Activated CD4-positive, alpha-beta T cell treated with anti-CD3 and anti-CD28 coated beads, Interleukin-2, amount 10 ng/mL, durations not matched to agents 7 days and 5 days (primary cell): ENCODE results near the gene DCLRE1C. TPM values are rescaled to one million over a fixed set of nuclear protein-coding genes. Genes with fewer than 3 reads are reported as not detected.
A peak's percentile ranks its signal among the peaks of the same experiment; 100 is the strongest.

ENCODE experiments used
- CTCF ChIA-PET: fragments of 350-600 bp; sonication (Branson Sonifier 250); formaldehyde crosslinking; loops from one replicate; lab custom pipeline; 2021; ENCODE audit warnings: antibody characterized with exemption; lab: Charles Lee
- POLR2A ChIA-PET: fragments of 350-600 bp; sonication (Branson Sonifier 250); formaldehyde crosslinking; loops from one replicate; lab custom pipeline; 2021; ENCODE audit warnings: antibody characterized with exemption; lab: Charles Lee
- DNase-seq: peaks from one replicate; pipeline ENCODE4 v3.0.0-alpha.2; 2020
- H3K27ac Mint-ChIP-seq: one replicate; pipeline ENCODE4 v1.8.0; 2021; ENCODE audit warnings: mild to moderate bottlenecking, moderate library complexity, mixed read lengths
- H3K27me3 Mint-ChIP-seq: one replicate; pipeline ENCODE4 v1.8.0; 2021; ENCODE audit warnings: mixed read lengths
- H3K36me3 Mint-ChIP-seq: one replicate; pipeline ENCODE4 v1.8.0; 2021; ENCODE audit warnings: low read depth, mixed read lengths
- H3K4me1 Mint-ChIP-seq: one replicate; pipeline ENCODE4 v1.8.0; 2021; ENCODE audit warnings: mixed read lengths
- H3K4me3 Mint-ChIP-seq: one replicate; pipeline ENCODE4 v1.8.0; 2021; ENCODE audit warnings: mild to moderate bottlenecking, moderate library complexity, mixed read lengths
- H3K9me3 Mint-ChIP-seq: one replicate; pipeline ENCODE4 v1.8.0; 2021; ENCODE audit warnings: mixed read lengths
- total RNA-seq, 2 experiments: library from RNA; stranded (reverse); gene quantifications; one replicate each; pipeline ENCODE4 v1.2.3, GENCODE V29; 2021

The DCLRE1C gene
- total RNA-seq, 2 experiments from 2014 or later: 60.4 to 66.2 TPM

DNA sequence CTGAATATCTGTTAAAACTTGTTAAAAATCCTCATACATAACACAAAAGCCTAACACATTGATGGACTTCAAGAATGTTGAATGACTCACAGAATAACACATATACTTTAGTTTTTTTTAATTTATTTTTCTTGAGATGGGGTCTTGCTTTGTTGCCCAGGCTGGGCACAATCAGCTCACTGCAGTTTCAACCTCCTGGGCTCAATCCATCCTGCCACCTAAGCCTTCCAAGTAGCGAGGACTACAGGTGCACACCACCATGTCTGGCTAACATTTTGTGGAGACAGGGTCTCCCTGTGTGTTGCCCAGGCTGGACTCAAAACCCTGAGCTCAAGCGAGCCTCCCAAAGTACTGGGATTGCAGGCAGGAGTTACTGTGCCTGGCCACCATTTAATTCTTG is 47.1 kb downstream of the DCLRE1C start:
- ChIA-PET CTCF (interaction anchor here (1.1 to 2.9 kb wide), 2 partner anchors 10 to 18 kb away, joined by 3 to 5 read pairs; no protein-coding TSS in a partner anchor), POLR2A (no interaction called here)
- Mint-ChIP-seq H3K27me3 (no peaks in the 10 kb centered on the region), H3K4me1 (peaks cover 38% of the 10 kb centered on the region), H3K9me3 (peaks cover 4% of the 10 kb centered on the region), H3K4me3 (no peak overlapping the region), H3K36me3 (peaks cover 70% of the 10 kb centered on the region), H3K27ac (no peak overlapping the region)
- no peak for DNase-seq

DNA sequence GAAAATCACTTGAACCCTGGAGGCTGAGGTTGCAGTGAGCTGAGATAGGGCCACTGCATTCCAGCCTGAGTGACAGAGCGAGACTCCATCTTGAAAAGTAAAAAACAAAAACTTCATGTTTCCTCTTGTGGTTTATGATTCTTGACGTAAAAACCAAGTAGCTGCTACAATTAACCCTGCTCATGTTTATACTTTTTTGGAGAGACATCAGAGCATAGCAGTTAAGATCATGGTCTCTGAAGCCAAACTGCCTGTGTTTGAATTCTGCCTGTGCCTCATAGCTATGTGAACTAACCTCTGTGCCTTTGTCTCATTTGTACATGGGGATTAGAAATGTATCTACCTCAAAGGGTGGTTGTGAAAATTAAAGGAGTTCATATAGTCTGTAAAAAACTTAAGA is 48.0 kb downstream of the DCLRE1C start:
- CTCF ChIA-PET: interaction anchor here (0.5 to 2.9 kb wide), 5 partner anchors 10 to 342 kb away, joined by 3 to 5 read pairs (median 4); no protein-coding TSS in a partner anchor
- POLR2A ChIA-PET: no interaction called here
- H3K9me3 Mint-ChIP-seq: peaks cover 2% of the 10 kb centered on the region
- no peak overlapping the region for H3K4me3 Mint-ChIP-seq
- H3K27me3 Mint-ChIP-seq: no peaks in the 10 kb centered on the region
- peaks cover 64% of the 10 kb centered on the region for H3K36me3 Mint-ChIP-seq
- DNase-seq: no peak
- peaks cover 35% of the 10 kb centered on the region for H3K4me1 Mint-ChIP-seq
- H3K27ac Mint-ChIP-seq: peak overlapping the region; percentile 73

DNA sequence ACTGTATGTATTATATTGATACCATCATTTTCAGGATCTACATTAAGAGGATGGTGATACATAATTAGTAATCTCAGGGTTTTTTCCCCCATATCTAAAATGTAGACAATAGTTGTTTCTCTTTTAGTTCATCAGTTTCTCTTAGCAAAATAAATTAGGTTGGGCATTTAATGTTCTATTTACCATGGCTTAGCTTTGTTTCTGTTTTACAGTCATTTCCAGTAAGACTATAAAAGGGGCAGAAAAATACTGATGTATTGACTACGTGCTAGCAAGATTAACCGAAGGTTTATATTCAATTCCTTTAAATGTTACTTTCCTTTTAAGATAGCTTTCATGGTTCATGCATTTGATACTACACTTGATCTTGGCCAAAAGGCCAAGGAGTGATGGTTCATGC is 49.0 kb downstream of the DCLRE1C start:
- Mint-ChIP-seq H3K27me3 (no peaks in the 10 kb centered on the region), H3K4me3 (no peak overlapping the region), H3K27ac (no peak overlapping the region), H3K4me1 (peaks cover 28% of the 10 kb centered on the region), H3K36me3 (peaks cover 54% of the 10 kb centered on the region), H3K9me3 (peaks cover 2% of the 10 kb centered on the region)
- no peak for DNase-seq
- ChIA-PET CTCF (interaction anchor here (0.8 to 2.9 kb wide), 4 partner anchors 9 to 322 kb away, joined by 3 to 5 read pairs (median 4); no protein-coding TSS in a partner anchor), POLR2A (no interaction called here)

DNA sequence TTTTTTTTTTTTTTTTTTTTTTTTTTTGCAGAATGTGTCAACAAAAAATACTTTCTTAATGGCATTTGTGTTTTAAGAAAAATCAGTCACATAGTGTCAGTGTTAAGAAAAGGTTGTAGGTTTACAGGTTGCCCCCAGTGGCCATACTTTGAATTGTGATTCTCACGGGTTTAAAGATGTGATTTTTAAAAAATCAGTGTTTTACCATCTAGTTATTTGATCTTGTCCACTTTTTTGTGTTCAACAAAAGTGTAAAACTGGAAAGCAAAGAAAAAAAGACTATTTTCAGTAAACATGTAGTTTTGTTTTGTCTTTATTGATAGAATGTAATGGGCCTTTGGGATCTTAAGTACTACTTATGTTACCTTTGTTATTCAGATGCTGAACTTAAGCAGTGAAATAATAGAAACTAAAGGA is 49.6 kb downstream of the DCLRE1C start:
- no peak overlapping the region for H3K27ac Mint-ChIP-seq
- DNase-seq: peak; percentile 49
- peaks cover 28% of the 10 kb centered on the region for H3K4me1 Mint-ChIP-seq
- no peaks in the 10 kb centered on the region for H3K27me3 Mint-ChIP-seq
- CTCF ChIA-PET: interaction anchor here (0.8 to 1.4 kb wide), 2 partner anchors 43 to 322 kb away, joined by 3 to 4 read pairs; no protein-coding TSS in a partner anchor
- POLR2A ChIA-PET: no interaction called here
- H3K4me3 Mint-ChIP-seq: no peak overlapping the region
- peaks cover 51% of the 10 kb centered on the region for H3K36me3 Mint-ChIP-seq
- peaks cover 2% of the 10 kb centered on the region for H3K9me3 Mint-ChIP-seq

DNA sequence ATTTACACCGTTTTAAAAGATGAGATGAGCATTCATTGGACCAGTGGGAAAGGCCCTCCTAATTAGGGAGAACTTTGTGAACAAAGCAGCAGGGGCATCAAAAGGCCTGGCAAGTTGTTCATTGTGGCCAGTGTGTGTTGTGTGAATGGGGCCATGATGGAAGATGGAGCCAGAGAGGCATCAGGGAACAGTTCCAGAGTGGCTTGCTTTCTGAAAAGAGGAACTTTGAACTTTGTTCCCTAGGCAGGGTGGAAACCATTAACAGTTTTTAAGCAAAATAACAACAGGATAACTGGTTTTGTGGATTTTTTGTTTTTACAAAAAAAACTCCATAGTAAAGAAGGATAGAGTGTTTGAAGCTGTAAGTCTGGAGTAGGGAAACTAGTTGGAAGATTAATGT is 62.7 kb downstream of the DCLRE1C start:
- H3K27ac Mint-ChIP-seq: no peak overlapping the region
- peaks cover 10% of the 10 kb centered on the region for H3K36me3 Mint-ChIP-seq
- no peak for DNase-seq
- ChIA-PET POLR2A (no interaction called here), CTCF (no interaction called here)
- H3K9me3 Mint-ChIP-seq: peaks cover 2% of the 10 kb centered on the region
- H3K4me3 Mint-ChIP-seq: no peak overlapping the region
- H3K4me1 Mint-ChIP-seq: peaks cover 8% of the 10 kb centered on the region
- no peaks in the 10 kb centered on the region for H3K27me3 Mint-ChIP-seq

GRCh38 chr10:14889318-14889717 is 64.6 kb downstream of the DCLRE1C start:
- Mint-ChIP-seq H3K27me3 (no peaks in the 10 kb centered on the region), H3K9me3 (no peaks in the 10 kb centered on the region), H3K27ac (no peak overlapping the region), H3K36me3 (peaks cover 7% of the 10 kb centered on the region), H3K4me1 (peaks cover 5% of the 10 kb centered on the region), H3K4me3 (no peak overlapping the region)
- POLR2A ChIA-PET: no interaction called here
- CTCF ChIA-PET: interaction anchor here (0.6 to 1.1 kb wide), 4 partner anchors 17 to 155 kb away, joined by 3 to 4 read pairs (median 3); no protein-coding TSS in a partner anchor
- no peak for DNase-seq

DNA sequence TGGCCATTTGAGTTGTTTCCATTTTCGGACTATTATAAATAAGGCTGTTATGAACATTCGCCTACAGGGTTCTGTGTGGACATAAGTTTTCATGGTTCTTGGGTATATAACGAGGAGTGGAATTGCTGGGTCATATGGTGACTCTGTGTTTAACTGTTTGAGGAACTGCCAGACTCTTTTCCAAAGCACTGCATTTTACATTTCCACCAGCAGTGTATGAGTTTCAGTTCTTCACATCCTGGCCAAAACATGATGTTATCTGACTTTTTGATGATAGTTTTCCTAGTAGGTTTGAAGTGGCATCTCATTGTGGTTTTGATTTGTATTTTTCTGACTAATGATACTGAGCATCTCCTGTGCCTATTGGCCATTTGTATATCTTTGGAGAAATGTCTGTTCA is 69.8 kb downstream of the DCLRE1C start:
- CTCF ChIA-PET: interaction anchor here (1.4 to 1.9 kb wide), 2 partner anchors 47 to 75 kb away, joined by 3 to 5 read pairs; partner anchors contain the start of gene MEIG1
- H3K9me3 Mint-ChIP-seq: no peaks in the 10 kb centered on the region
- H3K27me3 Mint-ChIP-seq: no peaks in the 10 kb centered on the region
- POLR2A ChIA-PET: no interaction called here
- H3K4me3 Mint-ChIP-seq: no peak overlapping the region
- H3K4me1 Mint-ChIP-seq: peaks cover 29% of the 10 kb centered on the region
- H3K36me3 Mint-ChIP-seq: peaks cover 13% of the 10 kb centered on the region
- no peak for DNase-seq
- peak overlapping the region; percentile 3 for H3K27ac Mint-ChIP-seq

GRCh38 chr10:14880229-14880628 is 73.7 kb downstream of the DCLRE1C start:
- Mint-ChIP-seq H3K27me3 (no peaks in the 10 kb centered on the region), H3K4me3 (peak overlapping the region; percentile 96), H3K4me1 (peaks cover 52% of the 10 kb centered on the region), H3K36me3 (peaks cover 13% of the 10 kb centered on the region), H3K27ac (peak overlapping the region; percentile 90), H3K9me3 (no peaks in the 10 kb centered on the region)
- ChIA-PET CTCF (interaction anchor here (1.9 kb wide), 1 partner anchor 74 kb away, joined by 4 read pairs; the partner anchor contains the start of gene DCLRE1C), POLR2A (interaction anchor here (0.6 kb wide), 1 partner anchor 306 kb away, joined by 3 read pairs; no protein-coding TSS in a partner anchor)
- DNase-seq: no peak

DNA sequence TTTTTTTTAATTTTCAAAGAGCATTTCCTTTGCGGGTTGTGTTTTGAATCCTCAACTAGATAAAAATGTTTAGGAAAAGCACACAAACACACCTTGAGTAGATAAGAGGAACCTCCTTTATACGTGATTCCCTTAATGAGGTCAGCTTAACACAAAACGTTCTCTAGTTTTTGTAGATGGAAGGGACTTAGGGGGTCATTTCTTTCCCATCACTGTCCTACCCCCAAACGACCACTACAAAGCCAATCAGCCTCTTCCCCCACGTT is 74.0 kb downstream of the DCLRE1C start:
- H3K4me1 Mint-ChIP-seq: peaks cover 53% of the 10 kb centered on the region
- POLR2A ChIA-PET: interaction anchor here (0.6 kb wide), 1 partner anchor 305 kb away, joined by 3 read pairs; no protein-coding TSS in a partner anchor
- H3K27me3 Mint-ChIP-seq: no peaks in the 10 kb centered on the region
- CTCF ChIA-PET: interaction anchor here (1.9 kb wide), 1 partner anchor 74 kb away, joined by 4 read pairs; the partner anchor contains the start of gene DCLRE1C
- H3K9me3 Mint-ChIP-seq: no peaks in the 10 kb centered on the region
- peak overlapping the region; percentile 90 for H3K27ac Mint-ChIP-seq
- no peak for DNase-seq
- H3K4me3 Mint-ChIP-seq: peak overlapping the region; percentile 96
- peaks cover 13% of the 10 kb centered on the region for H3K36me3 Mint-ChIP-seq

DNA sequence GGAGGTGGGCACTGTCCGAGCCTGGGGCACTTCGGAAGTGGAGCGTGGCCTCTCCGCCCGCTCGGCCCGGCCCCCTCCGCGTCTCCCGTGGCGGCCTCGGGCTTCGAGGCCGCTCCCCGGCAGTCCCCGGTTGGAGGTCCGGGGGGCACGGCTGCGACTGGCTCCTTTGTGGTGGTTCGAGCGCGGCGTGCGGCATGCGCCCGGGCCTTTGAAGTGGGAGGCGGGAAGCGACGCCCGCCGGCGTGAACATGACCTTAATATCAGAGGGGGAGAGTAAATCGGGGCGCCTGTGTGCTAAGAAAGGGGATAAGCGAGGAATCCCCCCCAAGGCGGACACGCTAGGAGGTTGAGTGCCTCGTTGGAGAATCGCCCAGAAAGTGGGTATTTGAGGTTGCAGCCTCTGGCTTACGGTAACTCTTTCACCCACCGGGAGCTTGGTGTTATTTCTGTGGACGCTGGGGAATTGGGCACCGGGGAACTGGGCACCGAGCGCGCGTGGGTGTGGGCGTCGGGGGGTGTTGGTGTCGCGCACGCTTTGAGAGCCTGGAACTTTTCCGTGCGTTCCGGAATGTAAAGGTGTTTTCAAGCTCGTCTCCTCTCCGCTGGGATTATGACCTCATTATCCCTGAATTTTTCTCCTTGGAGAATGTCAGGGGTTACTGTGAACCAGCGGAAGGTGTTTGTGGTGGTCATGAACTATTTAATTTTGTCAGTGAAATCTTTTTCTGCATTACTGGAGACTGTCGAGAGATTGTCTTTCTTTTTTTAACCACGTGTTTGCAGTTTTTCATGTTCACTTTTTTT is 74.6 kb downstream of the DCLRE1C start:
- H3K4me1 Mint-ChIP-seq: peaks cover 53% of the 10 kb centered on the region
- H3K27ac Mint-ChIP-seq: peak overlapping the region; percentile 90
- H3K9me3 Mint-ChIP-seq: no peaks in the 10 kb centered on the region
- DNase-seq: peak; percentile 41
- H3K36me3 Mint-ChIP-seq: peaks cover 13% of the 10 kb centered on the region
- POLR2A ChIA-PET: interaction anchor here (0.5 kb wide), 1 partner anchor 47 kb away, joined by 5 read pairs; no protein-coding TSS in a partner anchor
- H3K27me3 Mint-ChIP-seq: no peaks in the 10 kb centered on the region
- CTCF ChIA-PET: interaction anchor here (0.9 to 1.9 kb wide), 5 partner anchors 10 to 350 kb away, joined by 3 to 4 read pairs (median 4); partner anchors contain the start of gene DCLRE1C
- H3K4me3 Mint-ChIP-seq: peak overlapping the region; percentile 96

- Mint-ChIP-seq H3K27me3 (no peaks in the 10 kb centered on the region), H3K4me3 (peak within 1 kb of the TSS; percentile 96), H3K4me1 (peaks cover 53% of the 10 kb centered on the region), H3K27ac (peak within 1 kb of the TSS; percentile 92), H3K36me3 (peaks cover 13% of the 10 kb centered on the region), H3K9me3 (no peaks in the 10 kb centered on the region)
- DNase-seq: peak; percentile 94
- POLR2A ChIA-PET: interaction anchor here (0.5 to 0.9 kb wide), 3 partner anchors 48 to 391 kb away, joined by 3 to 5 read pairs (median 4); no protein-coding TSS in a partner anchor
- CTCF ChIA-PET: interaction anchor here (0.6 to 1.9 kb wide), 10 partner anchors 9 to 350 kb away, joined by 3 to 4 read pairs (median 3); partner anchors contain the start of gene DCLRE1C
These were observed 75.4 kb downstream of the DCLRE1C start, which contains the start of gene SUV39H2 for GRCh38 chr10:14878266-14879123. TSS of gene SUV39H2 (plus strand) at chr10:14878866. CDS start at chr10:14878889, 23 bp downstream.

DNA sequence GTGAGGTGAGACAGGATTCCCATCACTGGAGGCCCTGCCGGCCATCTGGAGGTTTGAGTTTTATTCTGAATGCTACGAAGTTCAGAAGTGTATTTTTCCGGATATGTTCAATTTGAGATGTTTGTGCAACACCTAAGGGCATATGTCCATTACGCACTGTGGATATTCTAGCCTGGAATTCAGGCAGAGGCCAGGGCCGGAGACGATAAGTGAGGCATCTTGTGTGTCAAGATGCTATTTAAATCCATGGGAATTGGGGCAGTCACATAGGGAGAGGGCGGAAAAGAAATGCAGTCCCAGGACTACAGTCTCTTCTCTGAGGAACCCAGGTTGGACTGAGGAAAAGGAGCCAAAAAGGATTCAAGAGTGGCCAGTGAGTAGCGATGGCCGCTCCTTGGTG is 77.1 kb downstream of the DCLRE1C start:
- peaks cover 42% of the 10 kb centered on the region for H3K4me1 Mint-ChIP-seq
- POLR2A ChIA-PET: no interaction called here
- H3K4me3 Mint-ChIP-seq: peak overlapping the region; percentile 96
- no peak for DNase-seq
- peaks cover 2% of the 10 kb centered on the region for H3K36me3 Mint-ChIP-seq
- no peaks in the 10 kb centered on the region for H3K9me3 Mint-ChIP-seq
- H3K27me3 Mint-ChIP-seq: no peaks in the 10 kb centered on the region
- peak overlapping the region; percentile 58 for H3K27ac Mint-ChIP-seq
- CTCF ChIA-PET: interaction anchor here (1.2 kb wide), 1 partner anchor 262 kb away, joined by 3 read pairs; no protein-coding TSS in a partner anchor
